Karpas-422 (cell line): ENCODE results near the gene CNDP2. TPM values are rescaled to one million over a fixed set of nuclear protein-coding genes. Genes with fewer than 3 reads are reported as not detected.
"Not testable (repeated sequence)": the region's sequence is repeated elsewhere in the genome, so short reads cannot be mapped to it uniquely, and the experiment has no call there.

Experiments used
- DNase-seq: peaks from one replicate; pipeline ENCODE4 v3.0.0-alpha.2; 2015
- H2AFZ ChIP-seq: fragments of 200-600 bp; sonication (generic); 2 replicates; pipeline ENCODE4 v1.6.1; 2014; ENCODE audit warnings: antibody characterized with exemption, low read length, mixed read lengths
- H3K27ac ChIP-seq: fragments of 200-600 bp; sonication (generic); 2 replicates; pipeline ENCODE4 v1.5.1; 2014; ENCODE audit warnings: mild to moderate bottlenecking, low read length, moderate library complexity
- H3K27me3 ChIP-seq: fragments of 200-600 bp; sonication (generic); 2 replicates; pipeline ENCODE4 v1.6.1; 2014; ENCODE audit warnings: low read length, mixed read lengths
- H3K36me3 ChIP-seq: fragments of 200-600 bp; sonication (generic); 2 replicates; pipeline ENCODE4 v1.6.1; 2014; ENCODE audit warnings: low read length, mixed read lengths; ENCODE audit not compliant: insufficient read depth
- H3K4me1 ChIP-seq: fragments of 200-600 bp; sonication (generic); 2 replicates; pipeline ENCODE4 v1.6.1; 2014; ENCODE audit warnings: mild to moderate bottlenecking, low read length, mixed read lengths
- H3K4me2 ChIP-seq: fragments of 200-600 bp; sonication (generic); 2 replicates; pipeline ENCODE4 v1.6.1; 2014; ENCODE audit warnings: low read length, low read depth, mild to moderate bottlenecking; ENCODE audit not compliant: poor library complexity, severe bottlenecking
- H3K4me3 ChIP-seq: fragments of 200-600 bp; sonication (generic); 2 replicates; pipeline ENCODE4 v1.5.1; 2014; ENCODE audit warnings: mild to moderate bottlenecking, antibody characterized with exemption, low read length, mixed read lengths
- H3K79me2 ChIP-seq: fragments of 200-600 bp; sonication (generic); 2 replicates; pipeline ENCODE4 v1.6.1; 2014; ENCODE audit warnings: mild to moderate bottlenecking, low read length, mixed read lengths
- H3K9ac ChIP-seq: fragments of 200-600 bp; sonication (generic); 2 replicates; pipeline ENCODE4 v1.6.0; 2014; ENCODE audit warnings: low read length
- H3K9me2 ChIP-seq: fragments of 200-600 bp; sonication (generic), shearing (Covaris generic); replicated peaks from 2 replicates; pipeline ENCODE4 v1.6.0; 2014; ENCODE audit warnings: mild to moderate bottlenecking, low read length, moderate library complexity; ENCODE audit not compliant: insufficient read depth
- H3K9me3 ChIP-seq: fragments of 300-700, 200-600 bp; sonication (generic); 2 replicates; pipeline ENCODE4 v1.6.1; 2014; ENCODE audit warnings: low read length, mixed read lengths
- H4K20me1 ChIP-seq: fragments of 200-600 bp; sonication (generic); 2 replicates; pipeline ENCODE4 v1.6.1; 2014; ENCODE audit warnings: mild to moderate bottlenecking, antibody characterized with exemption, low read length, low read depth; ENCODE audit not compliant: insufficient read depth
- total RNA-seq: library from RNA; depleted of rRNA; stranded (reverse); fragments of >200 nt; shearing (Covaris generic); gene quantifications from 2 replicates; pipeline ENCODE4 v1.2.3, GENCODE V29; 2014; ENCODE audit warnings: low replicate concordance

Gene CNDP2
- total RNA-seq, 1 experiment from 2014 or later: 137 TPM

DNA sequence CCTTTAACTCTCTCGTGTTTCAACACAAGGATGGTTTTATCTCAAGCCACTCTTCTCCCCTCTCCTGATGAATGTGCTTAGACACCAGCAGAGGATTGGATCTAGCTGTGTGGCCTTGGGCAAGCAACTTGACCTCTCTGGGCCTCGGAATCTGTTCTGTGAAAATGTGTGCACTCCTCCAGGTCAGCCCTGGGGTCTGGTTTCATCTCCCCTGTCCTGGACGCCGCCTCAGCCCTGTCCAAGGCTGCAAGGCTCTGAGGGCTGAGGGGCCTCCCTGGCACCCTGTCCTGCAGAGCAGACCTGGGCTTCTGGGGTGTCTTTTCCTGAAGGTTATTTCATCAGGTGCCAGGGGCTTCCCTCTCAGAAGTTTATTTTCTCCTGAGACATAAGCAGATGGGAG is 66.6 kb downstream of the CNDP2 start:
- H3K9ac ChIP-seq: no peak overlapping the region
- no peaks in the 10 kb centered on the region for H3K4me1 ChIP-seq

DNA sequence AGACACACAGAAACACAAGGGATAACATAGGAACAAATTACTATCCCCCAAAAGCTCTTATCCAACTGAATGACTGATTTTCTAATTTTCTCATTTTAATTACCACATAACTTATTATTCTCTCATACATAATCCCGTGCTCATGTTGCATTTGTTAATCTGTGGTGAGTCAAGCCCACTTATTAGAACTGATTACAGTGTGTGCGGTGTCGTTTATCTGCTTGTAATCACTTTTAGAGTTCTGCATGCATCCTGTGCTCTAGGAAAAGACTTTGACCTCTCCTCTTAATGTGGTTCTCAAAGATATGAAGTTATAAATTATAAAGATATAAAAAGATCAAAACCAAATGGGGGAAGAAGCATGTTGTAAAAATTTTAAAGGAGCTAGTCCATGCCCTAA is 67.8 kb downstream of the CNDP2 start:
- Histone ChIP-seq H3K79me2 (no peaks in the 10 kb centered on the region), H3K4me3 (no peak overlapping the region), H4K20me1 (no peaks in the 10 kb centered on the region), H3K4me2 (no peak overlapping the region), H3K9ac (no peak overlapping the region), H3K27ac (no peak overlapping the region), H3K4me1 (no peaks in the 10 kb centered on the region), H3K36me3 (no peaks in the 10 kb centered on the region), H2AFZ (no peak overlapping the region), H3K27me3 (no peaks in the 10 kb centered on the region), H3K9me3 (no peaks in the 10 kb centered on the region), H3K9me2 (no peaks in the 10 kb centered on the region)
- DNase-seq: no peak

More for the DNA sequence above, 66.6 kb downstream of the CNDP2 start:
- Histone ChIP-seq H2AFZ (no peak overlapping the region), H3K4me3 (no peak overlapping the region), H3K9me2 (no peaks in the 10 kb centered on the region), H3K27me3 (no peaks in the 10 kb centered on the region), H3K27ac (no peak overlapping the region), H3K9me3 (no peaks in the 10 kb centered on the region), H4K20me1 (no peaks in the 10 kb centered on the region), H3K36me3 (no peaks in the 10 kb centered on the region), H3K79me2 (no peaks in the 10 kb centered on the region), H3K4me2 (no peak overlapping the region)
- DNase-seq: no peak

DNA sequence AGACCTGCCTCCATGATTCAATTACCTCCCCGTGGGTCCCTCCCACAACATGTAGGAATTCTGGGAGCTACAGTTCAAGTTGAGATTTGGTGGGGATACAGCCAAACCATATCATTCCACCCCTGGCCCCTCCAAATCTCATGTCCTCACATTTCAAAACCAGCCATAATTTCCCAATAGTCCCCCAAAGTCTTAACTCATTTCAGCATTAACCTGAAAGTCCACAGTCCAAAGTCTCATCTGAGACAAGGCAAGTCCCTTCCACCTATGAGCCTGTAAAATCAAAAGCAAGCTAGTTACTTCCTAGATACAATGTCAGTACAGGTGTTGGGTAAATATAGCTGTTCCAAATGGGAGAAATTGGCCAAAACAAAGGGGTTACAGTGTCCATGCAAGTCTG is 69.0 kb downstream of the CNDP2 start:
- H3K27ac ChIP-seq, H4K20me1 ChIP-seq, H2AFZ ChIP-seq, H3K9me3 ChIP-seq, H3K4me3 ChIP-seq, H3K4me1 ChIP-seq, DNase-seq, H3K9me2 ChIP-seq, H3K9ac ChIP-seq, H3K36me3 ChIP-seq, H3K27me3 ChIP-seq, H3K4me2 ChIP-seq, H3K79me2 ChIP-seq: not testable (repeated sequence)

DNA sequence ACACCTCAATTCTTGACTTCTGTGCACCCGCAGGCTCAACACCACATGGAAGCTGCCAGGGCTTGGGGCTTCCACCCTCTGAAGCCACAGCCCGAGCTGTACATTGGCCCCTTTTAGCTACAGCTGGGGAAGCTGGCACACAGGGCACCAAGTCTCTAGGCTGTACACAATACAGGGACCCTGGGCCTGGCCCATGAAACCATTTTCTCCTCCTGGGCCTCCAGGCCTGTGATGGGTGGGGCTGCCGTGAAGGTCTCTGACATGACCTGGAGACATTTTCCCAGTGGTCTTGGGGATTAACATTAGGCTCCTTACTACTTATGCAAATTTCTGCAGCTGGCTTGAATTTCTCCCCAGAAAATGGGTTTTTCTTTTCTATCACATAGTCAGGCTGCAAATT is 69.8 kb downstream of the CNDP2 start:
- not testable (repeated sequence) for H3K4me2 ChIP-seq, H3K4me1 ChIP-seq, H3K27ac ChIP-seq, H3K27me3 ChIP-seq, H3K79me2 ChIP-seq, H4K20me1 ChIP-seq, H3K9ac ChIP-seq, H2AFZ ChIP-seq, H3K9me3 ChIP-seq, H3K36me3 ChIP-seq, H3K9me2 ChIP-seq, DNase-seq, H3K4me3 ChIP-seq

DNA sequence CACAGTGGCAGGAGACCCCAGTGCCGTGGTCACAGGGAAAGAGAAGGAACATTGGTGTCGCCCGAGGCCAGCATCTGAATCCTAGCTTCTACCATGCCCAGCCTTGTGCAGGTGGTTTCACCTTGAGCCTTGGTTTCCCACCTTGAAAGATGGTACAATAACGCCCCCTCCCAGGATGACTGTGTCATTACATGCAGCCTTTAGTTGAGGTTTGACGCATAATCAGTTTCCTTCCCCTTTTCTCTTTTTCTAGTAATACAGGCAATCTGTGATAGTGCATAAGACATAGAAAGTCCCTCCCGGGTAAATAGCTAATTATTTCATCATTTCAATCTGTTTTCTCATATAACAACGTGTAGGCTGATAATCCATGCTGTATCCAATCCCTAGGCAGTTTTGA is 71.7 kb downstream of the CNDP2 start:
- Histone ChIP-seq H3K4me2 (no peak overlapping the region), H3K9me2 (no peaks in the 10 kb centered on the region), H3K9me3 (no peaks in the 10 kb centered on the region)

DNA sequence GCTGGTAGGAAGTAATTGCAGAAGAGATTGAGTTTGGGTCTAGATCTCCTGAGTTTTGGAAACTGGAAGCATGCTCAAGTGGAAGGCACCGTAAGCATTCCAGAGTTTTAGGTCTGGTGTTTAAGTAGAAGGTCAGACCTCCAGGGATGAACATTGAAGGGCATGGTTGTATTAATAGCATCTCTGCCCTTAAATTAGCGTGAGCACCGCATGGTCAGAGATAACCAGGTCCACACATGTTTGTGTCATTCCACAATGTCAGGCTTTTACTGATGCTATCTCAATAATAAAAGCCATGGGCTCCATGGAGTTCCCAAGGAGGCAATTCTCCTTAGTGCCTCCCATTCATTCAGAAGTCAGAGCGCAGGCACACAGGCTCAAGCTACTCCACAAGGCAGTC is 73.2 kb downstream of the CNDP2 start:
- Histone ChIP-seq H3K4me3 (no peak overlapping the region), H3K27me3 (no peaks in the 10 kb centered on the region), H3K79me2 (no peaks in the 10 kb centered on the region), H4K20me1 (no peaks in the 10 kb centered on the region), H3K27ac (no peak overlapping the region), H3K4me1 (peaks cover 4% of the 10 kb centered on the region), H3K9me3 (no peaks in the 10 kb centered on the region), H3K9me2 (no peaks in the 10 kb centered on the region), H3K36me3 (no peaks in the 10 kb centered on the region), H2AFZ (no peak overlapping the region), H3K4me2 (no peak overlapping the region), H3K9ac (no peak overlapping the region)
- no peak for DNase-seq

More for the DNA sequence above, 71.7 kb downstream of the CNDP2 start:
- H3K27me3 ChIP-seq: no peaks in the 10 kb centered on the region
- H3K27ac ChIP-seq: no peak overlapping the region
- H3K9ac ChIP-seq: no peak overlapping the region
- H3K79me2 ChIP-seq: no peaks in the 10 kb centered on the region
- no peaks in the 10 kb centered on the region for H3K36me3 ChIP-seq
- no peak overlapping the region for H3K4me3 ChIP-seq
- peak; percentile 77 for DNase-seq
- no peak overlapping the region for H2AFZ ChIP-seq
- no peaks in the 10 kb centered on the region for H4K20me1 ChIP-seq
- peaks cover 4% of the 10 kb centered on the region for H3K4me1 ChIP-seq

DNA sequence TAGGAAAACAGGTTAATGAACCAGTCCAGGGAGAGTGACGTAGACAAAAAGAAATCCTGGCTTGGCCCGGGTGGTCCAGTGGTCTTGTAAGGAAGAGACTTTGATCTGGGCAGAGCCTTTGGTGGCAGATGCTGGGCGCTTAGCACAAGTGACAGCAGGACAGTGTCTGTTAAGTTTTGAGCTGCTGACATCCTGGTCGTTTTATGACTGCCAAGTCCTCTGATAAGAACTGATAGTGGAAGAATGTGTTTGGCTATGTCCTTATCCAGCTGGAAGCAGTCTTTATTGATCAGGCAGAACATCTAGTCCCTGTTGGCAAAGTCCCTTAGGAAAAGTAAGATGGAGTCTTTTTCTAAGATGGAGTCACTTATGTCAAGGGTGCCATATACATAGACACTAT is 74.1 kb downstream of the CNDP2 start:
- H3K9ac ChIP-seq: no peak overlapping the region
- DNase-seq: no peak
- no peaks in the 10 kb centered on the region for H3K9me3 ChIP-seq
- H3K79me2 ChIP-seq: no peaks in the 10 kb centered on the region
- no peak overlapping the region for H3K4me2 ChIP-seq
- H3K27ac ChIP-seq: no peak overlapping the region
- H2AFZ ChIP-seq: no peak overlapping the region
- H3K4me1 ChIP-seq: peaks cover 4% of the 10 kb centered on the region
- no peaks in the 10 kb centered on the region for H3K27me3 ChIP-seq
- H3K9me2 ChIP-seq: no peaks in the 10 kb centered on the region
- no peaks in the 10 kb centered on the region for H4K20me1 ChIP-seq
- H3K36me3 ChIP-seq: no peaks in the 10 kb centered on the region
- H3K4me3 ChIP-seq: no peak overlapping the region

DNA sequence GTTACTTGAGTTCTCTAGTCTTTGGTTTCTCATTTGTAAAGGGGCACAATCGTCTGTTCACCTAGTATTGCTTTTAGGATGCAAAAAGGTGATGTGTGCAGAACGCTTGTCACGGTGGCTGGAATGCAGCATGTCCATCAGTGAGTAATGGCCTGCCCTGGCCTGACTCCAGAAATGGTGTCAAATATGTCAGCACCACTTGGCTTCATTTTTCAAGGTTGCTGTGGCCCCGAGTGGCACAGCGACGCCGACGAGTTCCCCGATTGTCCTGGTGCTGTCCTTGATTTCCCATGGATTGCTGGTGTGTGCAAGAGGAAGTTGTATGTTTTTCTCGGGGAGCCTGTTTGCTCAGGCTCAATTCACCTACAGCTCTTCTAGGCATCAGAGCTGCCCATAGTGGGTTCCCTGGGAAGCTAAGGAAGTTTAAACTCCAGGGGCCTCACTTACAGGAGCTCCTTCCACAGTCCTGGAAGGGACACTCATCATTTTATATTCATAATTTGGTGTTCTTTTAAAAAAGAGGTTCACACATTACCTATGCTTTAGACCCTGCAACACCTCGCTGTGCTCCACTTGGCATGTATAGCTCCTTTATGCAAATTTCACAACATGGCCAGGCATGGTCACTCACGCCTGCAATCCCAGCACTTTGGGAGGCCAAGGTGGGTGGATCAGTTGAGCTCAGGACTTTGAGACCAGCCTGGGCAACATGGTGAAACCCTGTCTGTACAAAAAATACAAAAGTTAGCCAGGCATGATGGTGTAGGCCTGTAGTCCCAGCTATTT is 75.9 kb downstream of the CNDP2 start:
- Histone ChIP-seq H3K9me3 (no peaks in the 10 kb centered on the region), H3K27ac (no peak overlapping the region), H3K4me3 (no peak overlapping the region), H3K9me2 (no peaks in the 10 kb centered on the region), H3K27me3 (no peaks in the 10 kb centered on the region), H2AFZ (no peak overlapping the region), H3K36me3 (no peaks in the 10 kb centered on the region), H3K9ac (no peak overlapping the region), H4K20me1 (no peaks in the 10 kb centered on the region), H3K4me2 (no peak overlapping the region), H3K4me1 (peaks cover 4% of the 10 kb centered on the region), H3K79me2 (no peaks in the 10 kb centered on the region)
- no peak for DNase-seq
